GM23248 (cell line): ENCODE data around the gene CHCHD4. TPM values are rescaled to one million over a fixed set of nuclear protein-coding genes. Genes with fewer than 3 reads are reported as not detected.

ENCODE experiments used
- DNase-seq: peaks from one replicate; pipeline ENCODE4 v3.0.0-alpha.2; 2015
- H2AFZ ChIP-seq: fragments of 200-600 bp; sonication (generic); 2 replicates; pipeline ENCODE4 v1.6.1; 2016; ENCODE audit warnings: antibody characterized with exemption
- H3F3A ChIP-seq: fragments of 200-600 bp; sonication (generic); 2 replicates; pipeline ENCODE4 v1.6.1; 2016; ENCODE audit warnings: mild to moderate bottlenecking, antibody characterized with exemption, mixed run types; ENCODE audit not compliant: insufficient read depth
- H3K27ac ChIP-seq: fragments of 200-600 bp; sonication (generic); 2 replicates; pipeline ENCODE4 v1.5.1; 2016; ENCODE audit warnings: mild to moderate bottlenecking
- H3K27me3 ChIP-seq: fragments of 200-600 bp; sonication (generic); replicated peaks from 2 replicates; pipeline ENCODE4 v1.6.1; 2016; ENCODE audit warnings: mild to moderate bottlenecking; ENCODE audit not compliant: insufficient read depth
- H3K36me3 ChIP-seq: fragments of 200-600 bp; sonication (generic); 2 replicates; pipeline ENCODE4 v1.6.1; 2016; ENCODE audit warnings: low read depth, mild to moderate bottlenecking
- H3K4me1 ChIP-seq: fragments of 200-600 bp; sonication (generic); 2 replicates; pipeline ENCODE4 v1.6.1; 2016; ENCODE audit warnings: mild to moderate bottlenecking; ENCODE audit not compliant: insufficient read depth
- H3K4me2 ChIP-seq: fragments of 200-600 bp; sonication (generic); one replicate; pipeline ENCODE4 v1.6.1; 2016; ENCODE audit warnings: mild to moderate bottlenecking; ENCODE audit not compliant: unreplicated experiment
- H3K4me3 ChIP-seq: fragments of 200-600 bp; sonication (generic); 2 replicates; pipeline ENCODE4 v1.5.1; 2016; ENCODE audit warnings: mild to moderate bottlenecking
- H3K79me2 ChIP-seq: fragments of 200-600 bp; sonication (generic); 2 replicates; pipeline ENCODE4 v1.6.1; 2016; ENCODE audit warnings: mild to moderate bottlenecking; ENCODE audit not compliant: insufficient read depth
- H3K9ac ChIP-seq: fragments of 200-600 bp; sonication (generic); 2 replicates; pipeline ENCODE4 v1.6.1; 2016; ENCODE audit warnings: mild to moderate bottlenecking
- H3K9me2 ChIP-seq: fragments of 200-600 bp; sonication (generic); 2 replicates; pipeline ENCODE4 v1.6.1; 2016; ENCODE audit warnings: mixed run types, mild to moderate bottlenecking, moderate library complexity; ENCODE audit not compliant: insufficient read depth
- H3K9me3 ChIP-seq: fragments of 200-600 bp; sonication (generic); one replicate; pipeline ENCODE4 v1.6.1; 2017; ENCODE audit warnings: low read depth
- H4K20me1 ChIP-seq: fragments of 200-600 bp; sonication (generic); 2 replicates; pipeline ENCODE4 v1.6.0; 2016; ENCODE audit not compliant: insufficient read depth
- EZH2 ChIP-seq: fragments of 200-600 bp; sonication (generic); IDR thresholded peaks from 2 replicates; pipeline ENCODE4 v1.6.1; 2018; ENCODE audit warnings: antibody characterized with exemption, mild to moderate bottlenecking; ENCODE audit not compliant: insufficient read depth, poor library complexity, severe bottlenecking
- EZH2phosphoT487 ChIP-seq: fragments of 200-600 bp; sonication (generic); IDR thresholded peaks from 2 replicates; pipeline ENCODE4 v1.6.1; 2018; ENCODE audit warnings: antibody characterized with exemption, moderate library complexity, mild to moderate bottlenecking, low read depth; ENCODE audit not compliant: insufficient read depth
- WGBS, 2 experiments: methylation state at CpG; one replicate each; pipeline ENCODE4 v1.1.6; 2015 to 2017; ENCODE audit warnings: low lambda C conversion rate in 2 of 2, low coverage in 1 of 2; ENCODE audit errors: missing lambda C conversion rate in 2 of 2; 5-methylcytosine and 5-hydroxymethylcytosine counted together
- in situ Hi-C: fragments of 300-500 bp; cut with MboI; formaldehyde crosslinking; loops from 2 replicates; pipeline ENCODE4 v1.15.0; 2020
- polyA plus RNA-seq: library from polyadenylated mRNA; unstranded; fragments of >200 nt; fragmentation: Nextera tagmentation; extraction: Ambion mirVana; gene quantifications from 2 replicates; pipeline ENCODE4 v1.2.1, GENCODE V29; 2016
- total RNA-seq: library from RNA; depleted of rRNA; stranded (reverse); fragments of >200 nt; shearing (Covaris generic); gene quantifications from 2 replicates; pipeline ENCODE4 v1.2.3, GENCODE V29; 2014

CHCHD4 gene
- total and polyA plus RNA-seq, 2 experiments from 2014 or later, result 12.3 to 15.1 TPM

- DNase-seq, result no peak
- H3K9me3 ChIP-seq, result no peaks in the 10 kb centered on the region
- in situ Hi-C loops, result no loop called here
Observed at GRCh38 chr3:14152233-14152962, 27.7 kb upstream of the CHCHD4 start.

GRCh38 chr3:14151471-14152083 is 26.9 kb upstream of the CHCHD4 start:
- Histone ChIP-seq H3K27me3 (no peaks in the 10 kb centered on the region), H2AFZ (no peak overlapping the region), H4K20me1 (no peaks in the 10 kb centered on the region), H3K9me3 (no peaks in the 10 kb centered on the region), H3K9ac (no peak overlapping the region), H3K79me2 (peaks cover 32% of the 10 kb centered on the region), H3F3A (peaks cover 11% of the 10 kb centered on the region), H3K4me3 (no peak overlapping the region), H3K4me2 (no peak overlapping the region), H3K9me2 (no peaks in the 10 kb centered on the region), H3K4me1 (no peaks in the 10 kb centered on the region), H3K27ac (no peak overlapping the region), H3K36me3 (peaks cover 37% of the 10 kb centered on the region)
- TF ChIP-seq EZH2 (no peak), EZH2phosphoT487 (no peak)
- DNase-seq, result no peak
- WGBS, 2 experiments, result 91 to 92% methylated on average over 12 of the region's 12 CpGs
- in situ Hi-C loops, result no loop called here

More at GRCh38 chr3:14152233-14152962, 27.7 kb upstream of the CHCHD4 start:
- no peaks in the 10 kb centered on the region for H3K9me2 ChIP-seq
- H3F3A ChIP-seq, result peaks cover 4% of the 10 kb centered on the region; the same call in 1 of the 2 replicates
- peaks cover 40% of the 10 kb centered on the region for H3K79me2 ChIP-seq
- H3K4me3 ChIP-seq, result no peak overlapping the region
- H3K27ac ChIP-seq, result no peak overlapping the region
- peaks cover 39% of the 10 kb centered on the region for H3K36me3 ChIP-seq
- no peaks in the 10 kb centered on the region for H3K27me3 ChIP-seq
- no peaks in the 10 kb centered on the region for H3K4me1 ChIP-seq
- H2AFZ ChIP-seq, result no peak overlapping the region
- TF ChIP-seq EZH2, result no peak
- no peak for TF ChIP-seq EZH2phosphoT487
- H3K4me2 ChIP-seq, result no peak overlapping the region
- 86 to 89% methylated on average over 11 of the region's 11 CpGs for WGBS, 2 experiments
- H4K20me1 ChIP-seq, result no peaks in the 10 kb centered on the region
- no peak overlapping the region for H3K9ac ChIP-seq

GRCh38 chr3:14150491-14151230 is 26.0 kb upstream of the CHCHD4 start:
- H3K4me1 ChIP-seq, result peaks cover 2% of the 10 kb centered on the region
- H3F3A ChIP-seq, result peaks cover 19% of the 10 kb centered on the region
- H3K36me3 ChIP-seq, result peaks cover 30% of the 10 kb centered on the region; the same call in 1 of the 2 replicates
- H3K27ac ChIP-seq, result no peak overlapping the region
- in situ Hi-C loops, result no loop called here
- no peaks in the 10 kb centered on the region for H3K9me2 ChIP-seq
- H3K4me3 ChIP-seq, result no peak overlapping the region
- H3K9me3 ChIP-seq, result no peaks in the 10 kb centered on the region
- 86 to 87% methylated on average over 9 of the region's 9 CpGs for WGBS, 2 experiments
- DNase-seq, result peak; percentile 58
- H3K9ac ChIP-seq, result no peak overlapping the region
- peaks cover 25% of the 10 kb centered on the region for H3K79me2 ChIP-seq
- H3K27me3 ChIP-seq, result no peaks in the 10 kb centered on the region
- H2AFZ ChIP-seq, result no peak overlapping the region
- H4K20me1 ChIP-seq, result no peaks in the 10 kb centered on the region
- TF ChIP-seq EZH2 (no peak), EZH2phosphoT487 (no peak)
- H3K4me2 ChIP-seq, result no peak overlapping the region

- Histone ChIP-seq H3K27me3 (no peaks in the 10 kb centered on the region), H3K9me2 (no peaks in the 10 kb centered on the region), H2AFZ (no peak overlapping the region), H3K36me3 (peaks cover 30% of the 10 kb centered on the region; the same call in 1 of the 2 replicates), H3K4me3 (no peak overlapping the region), H3K4me1 (peaks cover 8% of the 10 kb centered on the region), H3K4me2 (no peak overlapping the region), H3F3A (peaks cover 25% of the 10 kb centered on the region), H3K27ac (no peak overlapping the region), H3K9me3 (no peaks in the 10 kb centered on the region), H3K79me2 (peaks cover 25% of the 10 kb centered on the region), H3K9ac (no peak overlapping the region), H4K20me1 (no peaks in the 10 kb centered on the region)
- DNase-seq, result no peak
- TF ChIP-seq EZH2, result no peak
- no peak for TF ChIP-seq EZH2phosphoT487
- in situ Hi-C loops, result no loop called here
- 98 to 99% methylated on average over 9 of the region's 9 CpGs for whole genome bisulfite sequencing, 2 experiments
Observed at GRCh38 chr3:14150078-14150477, 25.4 kb upstream of the CHCHD4 start.
